Fibroblast of lung (primary cell): ENCODE results near the gene TANC1.

Experiments used
- CTCF ChIP-seq, 2 donors: IDR thresholded peaks in 1 of 2; conservative IDR thresholded peaks in 1 of 2; 1 replicate in 1 of 2; 2 replicates in 1 of 2; pipeline ENCODE4 v1.5.1; 2011 to 2012; ENCODE audit warnings: low read length in 2 of 2, control low read depth in 1 of 2, inconsistent platforms in 1 of 2, low read depth in 1 of 2, mild to moderate bottlenecking in 1 of 2
- EZH2 ChIP-seq: IDR thresholded peaks from 2 replicates; pipeline ENCODE4 v1.5.1; 2012; ENCODE audit warnings: low read length, control low read depth, mild to moderate bottlenecking; ENCODE audit errors: missing control alignments

- TF ChIP-seq EZH2 (no peak), CTCF (conservative IDR thresholded peaks at IDR 0.05 in 1 of 2, IDR thresholded peaks at IDR 0.05 in 1 of 2; ENCODE audit: low read depth in 1 of 2, low read length in 2 of 2) (no peak)
These were observed 251.1 kb downstream of the TANC1 start for GRCh38 chr2:159219394-159219998.
